Spinal cord (tissue), 10 donors: ENCODE data around the gene KIF23. TPM values are rescaled to one million over a fixed set of nuclear protein-coding genes. Genes with fewer than 3 reads are reported as not detected.
A peak's percentile ranks its signal among the peaks of the same experiment; 100 is the strongest.

Experiments used
- DNase-seq, 6 donors: peaks; one replicate each; pipeline versions ENCODE4 v3.0.0 to v3.0.0-alpha.2; 2013 to 2015; ENCODE audit warnings: low spot score in 6 of 6, low read depth in 4 of 6
- H3K27ac ChIP-seq: one replicate; pipeline ENCODE4 v1.5.1; 2013; ENCODE audit warnings: low read depth, low read length, control low read depth
- H3K27me3 ChIP-seq: one replicate; pipeline ENCODE4 v1.6.1; 2013; ENCODE audit warnings: low read length; ENCODE audit not compliant: control insufficient read depth, insufficient read depth
- H3K36me3 ChIP-seq: one replicate; pipeline ENCODE4 v1.6.1; 2013; ENCODE audit warnings: low read length; ENCODE audit not compliant: control insufficient read depth, insufficient read depth
- H3K4me1 ChIP-seq: one replicate; pipeline ENCODE4 v1.6.1; 2013; ENCODE audit warnings: low read length; ENCODE audit not compliant: control insufficient read depth, insufficient read depth
- H3K4me3 ChIP-seq: one replicate; pipeline ENCODE4 v1.5.1; 2013; ENCODE audit warnings: low read depth, low read length, control low read depth
- H3K9me3 ChIP-seq: one replicate; pipeline ENCODE4 v1.6.1; 2013; ENCODE audit warnings: low read length; ENCODE audit not compliant: control insufficient read depth, insufficient read depth
- WGBS: methylation state at CpG from one replicate; pipeline ENCODE4 v1.1.5; 2013; ENCODE audit warnings: missing lambda C conversion rate; ENCODE audit not compliant: insufficient coverage; 5-methylcytosine and 5-hydroxymethylcytosine counted together
- polyA plus RNA-seq, 2 donors: library from polyadenylated mRNA; unstranded; fragments of 120-200 nt; gene quantifications; one replicate each; pipeline ENCODE4 v1.2.1, GENCODE V29; 2013; ENCODE audit not compliant: insufficient read length in 2 of 2
- total RNA-seq, 2 donors: library from RNA; depleted of rRNA in 1 of 2; stranded (reverse); fragments of 120-200 nt in 1 of 2; fragments of >200 nt in 1 of 2; gene quantifications; one replicate each; pipeline versions ENCODE4 v1.2.3 to v1.2.4, GENCODE V29; 2013 to 2014
- donor health status: healthy.

The KIF23 gene
- total and polyA plus RNA-seq, 4 donors, result 13.0 to 21.0 (median 13.4) TPM

DNA sequence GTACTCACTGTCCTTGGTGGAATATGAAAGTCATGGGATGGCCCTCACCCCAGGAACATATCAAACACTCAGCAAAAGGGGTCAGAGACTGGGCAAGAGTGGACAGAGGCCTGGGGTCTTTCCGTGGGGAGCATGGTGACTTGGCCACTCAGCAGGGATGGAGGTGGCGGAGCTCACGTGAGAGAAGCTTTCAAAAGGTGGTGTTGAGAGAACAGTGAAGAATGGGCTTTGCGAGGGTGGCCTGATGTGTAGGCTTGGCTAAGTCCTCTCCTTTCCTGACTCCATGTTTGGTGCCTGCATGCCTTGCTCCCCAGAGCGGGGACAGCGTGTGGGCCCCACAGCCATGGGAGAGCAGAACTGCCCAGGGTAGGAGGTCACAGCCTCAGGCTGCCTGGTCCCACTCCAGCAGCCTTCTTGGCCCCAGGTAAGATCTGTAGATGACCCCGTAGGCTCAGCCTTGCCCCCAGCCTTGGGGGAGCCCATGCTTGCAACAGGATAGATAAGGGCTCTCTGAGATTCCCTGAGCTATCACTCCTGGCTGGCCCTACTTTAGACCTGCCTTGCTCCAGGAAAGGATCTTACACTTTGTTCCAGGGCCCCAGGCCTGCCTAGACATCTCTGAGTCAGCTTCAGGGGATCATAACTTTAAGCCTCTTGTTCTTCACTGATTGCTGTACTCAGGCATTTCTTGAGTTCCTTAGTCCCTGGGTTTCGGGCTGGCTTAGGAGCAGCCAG lies 55.5 kb downstream of the KIF23 start:
- Histone ChIP-seq H3K4me1 (no peaks in the 10 kb centered on the region), H3K9me3 (no peaks in the 10 kb centered on the region), H3K27ac (no peak overlapping the region), H3K27me3 (peaks cover 2% of the 10 kb centered on the region), H3K36me3 (peaks cover 3% of the 10 kb centered on the region), H3K4me3 (no peak overlapping the region)
- 96% methylated on average over 8 of the region's 8 CpGs for WGBS
- DNase-seq, result no peak

- WGBS, result 100% methylated on average over 1 of the region's 5 CpGs
- no peak for DNase-seq
- Histone ChIP-seq H3K27ac (no peak overlapping the region), H3K4me1 (peaks cover 3% of the 10 kb centered on the region), H3K36me3 (peaks cover 3% of the 10 kb centered on the region), H3K4me3 (no peak overlapping the region), H3K9me3 (no peaks in the 10 kb centered on the region), H3K27me3 (peaks cover 2% of the 10 kb centered on the region)
These were observed 57.9 kb downstream of the KIF23 start for GRCh38 chr15:69472046-69472445.

DNA sequence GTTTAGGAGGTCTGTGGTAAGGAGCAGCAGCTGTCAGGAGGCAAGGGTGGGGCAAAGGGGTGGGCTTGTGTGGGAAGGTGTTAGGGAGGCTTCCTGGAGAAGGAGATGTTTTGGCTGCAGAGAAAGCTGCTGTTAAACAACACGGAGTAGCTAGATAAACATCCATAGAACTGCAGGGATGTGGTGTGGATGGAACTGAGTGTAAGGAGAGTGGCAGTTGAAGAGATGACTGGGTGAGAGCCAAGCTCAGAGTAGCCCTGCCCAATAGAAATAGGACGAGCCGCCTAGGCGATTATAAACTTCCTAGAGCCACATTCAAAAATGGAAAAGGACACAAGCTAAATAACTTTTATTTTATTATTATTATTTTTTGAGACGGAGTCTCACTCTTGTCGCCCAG lies 58.4 kb downstream of the KIF23 start:
- Histone ChIP-seq H3K4me1 (peaks cover 3% of the 10 kb centered on the region), H3K4me3 (no peak overlapping the region), H3K27ac (no peak overlapping the region), H3K27me3 (no peaks in the 10 kb centered on the region), H3K9me3 (no peaks in the 10 kb centered on the region), H3K36me3 (peaks cover 3% of the 10 kb centered on the region)
- WGBS, result 9% methylated on average over 1 of the region's 6 CpGs
- DNase-seq, result no peak

- H3K27ac ChIP-seq, result no peak overlapping the region
- 80% methylated on average over 4 of the region's 5 CpGs for WGBS
- H3K4me1 ChIP-seq, result peaks cover 13% of the 10 kb centered on the region
- H3K4me3 ChIP-seq, result no peak overlapping the region
- H3K36me3 ChIP-seq, result peaks cover 3% of the 10 kb centered on the region
- H3K9me3 ChIP-seq, result no peaks in the 10 kb centered on the region
- no peak for DNase-seq
- no peaks in the 10 kb centered on the region for H3K27me3 ChIP-seq
These were observed 60.1 kb downstream of the KIF23 start for GRCh38 chr15:69474291-69474690.

DNA sequence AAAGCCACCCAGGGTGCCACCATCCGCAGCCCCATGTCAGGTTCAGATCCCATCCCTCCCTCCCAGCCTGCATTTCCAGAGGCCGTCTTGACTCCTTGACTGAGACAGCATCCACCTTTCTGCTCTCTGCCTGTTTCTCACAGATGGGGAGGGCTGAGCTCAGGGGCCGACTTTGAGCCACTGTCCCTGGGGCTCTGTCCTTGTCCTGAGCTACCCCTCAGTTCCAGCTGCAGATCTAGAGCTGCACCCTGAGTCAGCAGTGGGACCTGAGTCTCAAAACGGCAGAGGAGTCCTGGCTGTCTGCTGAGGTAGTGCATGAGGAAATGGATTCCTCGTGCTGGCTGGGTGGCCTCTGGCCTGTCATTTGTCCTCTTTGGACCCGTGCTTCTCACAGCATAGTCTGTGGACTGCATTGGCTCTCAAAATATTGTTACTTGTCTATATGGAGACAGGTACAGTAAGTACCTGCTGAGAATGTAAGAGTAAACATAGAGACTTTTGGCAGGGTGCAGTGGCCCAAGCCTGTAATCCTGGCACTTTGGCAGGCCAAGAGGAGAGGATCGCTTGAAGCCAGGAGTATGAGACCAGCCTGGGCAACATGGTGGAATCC lies 60.8 kb downstream of the KIF23 start:
- H3K4me3 ChIP-seq, result no peak overlapping the region
- 79% methylated on average over 7 of the region's 7 CpGs for WGBS

DNA sequence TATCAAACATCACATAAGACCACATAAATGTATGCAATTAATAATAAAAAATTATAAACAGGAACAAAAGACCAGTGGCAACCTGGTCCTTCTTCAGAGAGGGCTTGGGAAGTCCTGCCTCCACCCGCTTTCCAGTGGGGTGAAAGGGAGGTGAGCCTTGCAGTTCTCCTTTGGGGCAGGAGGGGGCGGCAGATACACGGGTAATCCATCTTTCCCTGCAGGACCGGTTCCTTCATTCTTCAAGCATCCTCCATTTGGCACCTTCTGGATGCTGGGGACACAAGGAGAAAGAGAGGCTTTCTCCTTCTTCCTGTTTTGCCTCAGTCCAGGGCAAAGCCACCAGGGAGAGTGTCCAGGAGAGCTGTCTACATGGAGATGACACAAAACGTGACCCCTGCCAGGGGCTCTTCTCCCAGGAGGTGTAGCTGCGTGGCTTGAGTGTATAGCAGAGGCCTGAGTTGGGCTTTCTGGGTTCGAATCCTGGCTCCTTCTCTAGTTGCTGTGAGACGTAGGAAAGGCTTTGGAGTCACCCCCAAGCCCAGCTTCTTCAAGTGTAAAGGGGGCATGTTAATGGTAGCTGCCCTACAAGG lies 61.7 kb downstream of the KIF23 start:
- no peak overlapping the region for H3K4me3 ChIP-seq
- H3K4me1 ChIP-seq, result peaks cover 13% of the 10 kb centered on the region
- no peak overlapping the region for H3K27ac ChIP-seq
- peak in 3 of 6 donors; percentile 64 to 92 (median 91) for DNase-seq
- no peaks in the 10 kb centered on the region for H3K9me3 ChIP-seq
- no peaks in the 10 kb centered on the region for H3K36me3 ChIP-seq
- no peaks in the 10 kb centered on the region for H3K27me3 ChIP-seq
- WGBS, result 60% methylated on average over 2 of the region's 8 CpGs

More for the DNA sequence above, 60.8 kb downstream of the KIF23 start:
- DNase-seq, result no peak
- Histone ChIP-seq H3K9me3 (no peaks in the 10 kb centered on the region), H3K36me3 (no peaks in the 10 kb centered on the region), H3K27ac (no peak overlapping the region), H3K27me3 (no peaks in the 10 kb centered on the region), H3K4me1 (peaks cover 13% of the 10 kb centered on the region)

DNA sequence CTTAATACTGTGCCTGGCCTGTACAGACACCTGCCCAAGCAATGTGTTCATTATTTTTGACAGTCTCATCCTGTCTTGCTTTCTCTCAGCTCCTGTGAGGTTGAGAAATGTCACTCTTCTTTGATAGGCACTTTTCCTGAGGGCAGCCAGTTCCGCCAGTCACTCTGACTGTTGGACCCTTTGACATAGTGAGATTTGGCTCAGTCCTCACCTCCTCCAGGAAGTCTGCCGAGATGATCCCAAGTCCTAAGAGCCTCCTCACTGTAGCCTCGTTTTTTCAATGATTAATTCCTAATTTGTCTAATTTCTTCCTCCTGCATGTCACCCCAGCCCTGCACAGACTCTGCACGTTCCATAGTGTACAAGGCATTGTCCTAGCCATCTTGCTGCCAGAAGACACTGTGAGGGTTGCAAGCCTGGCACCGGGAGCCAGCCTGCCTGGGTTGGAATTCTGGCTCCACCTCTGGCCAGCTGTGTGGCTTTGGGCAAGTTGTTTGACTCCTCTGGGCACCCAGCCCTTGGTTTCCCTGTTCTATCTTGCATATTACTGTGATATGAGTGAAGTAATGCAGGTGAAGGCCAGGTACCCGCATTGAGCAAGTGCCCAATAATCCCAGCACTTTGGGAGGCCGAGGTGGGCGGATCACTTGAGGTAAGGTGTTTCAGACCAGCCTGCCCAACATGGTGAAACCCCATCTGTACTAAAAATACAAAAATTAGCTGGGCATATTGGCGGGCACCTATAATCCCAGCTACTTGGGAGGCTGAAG lies 62.7 kb downstream of the KIF23 start:
- no peak for DNase-seq
- Histone ChIP-seq H3K9me3 (no peaks in the 10 kb centered on the region), H3K36me3 (no peaks in the 10 kb centered on the region), H3K4me1 (peaks cover 13% of the 10 kb centered on the region), H3K27ac (no peak overlapping the region), H3K27me3 (no peaks in the 10 kb centered on the region), H3K4me3 (no peak overlapping the region)
- WGBS, result 92% methylated on average over 9 of the region's 9 CpGs

DNA sequence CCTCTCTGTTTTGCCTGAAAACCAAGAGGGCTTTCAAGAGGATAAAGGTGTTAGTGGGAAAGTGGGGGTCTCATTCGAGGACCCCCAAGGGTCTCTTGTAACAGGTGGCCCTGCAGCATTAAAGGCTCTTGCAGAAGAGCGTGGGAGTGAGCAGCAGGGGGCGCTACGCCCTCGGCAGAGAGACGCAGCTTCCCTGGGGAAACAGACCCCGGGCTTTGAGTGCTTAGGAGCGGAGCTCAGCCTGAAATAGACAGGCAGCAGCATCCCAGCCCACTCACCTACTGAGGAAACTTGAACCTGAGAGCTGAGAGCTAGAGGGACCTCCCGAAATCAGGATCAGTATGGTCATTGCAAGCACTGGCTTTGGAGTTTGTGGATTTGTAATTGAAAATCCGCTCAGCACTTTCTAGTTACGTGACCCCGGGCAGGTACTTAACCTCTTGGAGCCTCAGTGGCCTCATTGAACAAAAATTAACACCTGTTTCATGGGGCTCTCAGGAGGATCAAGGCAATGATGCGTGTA lies 64.2 kb downstream of the KIF23 start:
- no peaks in the 10 kb centered on the region for H3K27me3 ChIP-seq
- H3K4me3 ChIP-seq, result no peak overlapping the region
- WGBS, result 28% methylated on average over 13 of the region's 13 CpGs
- peak in 4 of 6 donors; percentile 60 to 95 (median 77) for DNase-seq
- no peaks in the 10 kb centered on the region for H3K36me3 ChIP-seq
- peaks cover 13% of the 10 kb centered on the region for H3K4me1 ChIP-seq
- H3K27ac ChIP-seq, result no peak overlapping the region
- H3K9me3 ChIP-seq, result no peaks in the 10 kb centered on the region

DNA sequence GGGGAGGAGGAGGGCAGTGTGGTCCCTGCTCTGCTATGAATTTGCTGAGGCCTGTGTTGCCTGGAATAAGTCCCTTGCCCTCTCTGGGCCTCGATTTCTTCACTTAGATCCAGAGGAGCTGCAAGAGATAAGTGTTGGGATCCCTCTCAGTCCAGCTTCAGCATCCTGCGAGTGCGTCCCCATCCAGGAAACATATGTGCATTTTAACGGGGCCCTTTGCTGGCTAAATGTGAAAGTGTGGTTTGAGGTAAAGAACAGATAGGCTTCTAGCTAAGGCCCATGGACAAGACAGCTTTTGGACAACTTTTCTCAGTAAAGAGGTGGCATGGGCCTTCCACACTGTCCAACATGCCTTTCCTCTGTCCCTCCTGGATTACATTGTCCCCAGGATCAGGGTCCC lies 64.9 kb downstream of the KIF23 start:
- WGBS, result 88% methylated on average over 4 of the region's 4 CpGs
- DNase-seq, result no peak
- Histone ChIP-seq H3K9me3 (no peaks in the 10 kb centered on the region), H3K4me3 (no peak overlapping the region), H3K4me1 (peaks cover 13% of the 10 kb centered on the region), H3K27ac (no peak overlapping the region), H3K36me3 (no peaks in the 10 kb centered on the region), H3K27me3 (no peaks in the 10 kb centered on the region)
